Measurements from ENCODE around the gene CHAT.

The CHAT gene

DNA sequence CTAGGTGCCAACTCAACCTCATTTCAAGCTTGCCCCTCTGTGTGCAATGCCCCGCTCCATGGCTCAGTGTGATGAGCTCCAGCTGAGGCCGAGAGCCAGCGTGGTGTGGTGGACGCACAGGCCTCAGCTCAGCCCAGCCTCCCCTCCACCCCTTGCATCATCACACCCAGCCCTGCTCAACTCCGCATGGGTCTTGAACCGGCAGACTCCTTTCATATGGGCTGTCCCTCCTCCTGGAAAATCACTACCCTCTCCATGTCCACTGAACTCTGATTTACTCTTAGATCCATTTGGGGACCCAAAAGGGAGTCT is 20.3 kb upstream of the CHAT start:
- H3K9ac ChIP-seq (ENCODE audit: insufficient read length, low read depth) = no peak overlapping the region
- no peaks in the 10 kb centered on the region for H3K27me3 ChIP-seq (ENCODE audit: insufficient read depth, insufficient read length)
- H3K4me1 ChIP-seq (ENCODE audit: insufficient read depth, insufficient read length) = no peaks in the 10 kb centered on the region
- no peak for DNase-seq (ENCODE audit: low read depth, low spot score)
- TF ChIP-seq YY1 (IDR thresholded peaks at IDR 0.05; ENCODE audit: insufficient read depth, insufficient read length) (no peak), ZNF274 (IDR thresholded peaks at IDR 0.05; ENCODE audit: low read depth, low read length) (no peak), SUZ12 (IDR thresholded peaks at IDR 0.05; ENCODE audit: extremely low read depth, insufficient read depth, insufficient read length) (no peak)
- H3K4me3 ChIP-seq (ENCODE audit: insufficient read length, low read depth) = no peak overlapping the region
- H3K9me3 ChIP-seq (ENCODE audit: insufficient read depth, low read length) = peaks cover 10% of the 10 kb centered on the region; the same call in 1 of the 2 replicates
- H3K36me3 ChIP-seq (ENCODE audit: insufficient read depth, insufficient read length, low read length) = no peaks in the 10 kb centered on the region

- H3K27me3 ChIP-seq (ENCODE audit: insufficient read depth, insufficient read length) = no peaks in the 10 kb centered on the region
- no peaks in the 10 kb centered on the region for H3K4me1 ChIP-seq (ENCODE audit: insufficient read depth, insufficient read length)
- no peaks in the 10 kb centered on the region for H3K36me3 ChIP-seq (ENCODE audit: insufficient read depth, insufficient read length, low read length)
- H3K9ac ChIP-seq (ENCODE audit: insufficient read length, low read depth) = no peak overlapping the region
- TF ChIP-seq SUZ12 (IDR thresholded peaks at IDR 0.05; ENCODE audit: extremely low read depth, insufficient read depth, insufficient read length) (no peak), YY1 (IDR thresholded peaks at IDR 0.05; ENCODE audit: insufficient read depth, insufficient read length) (no peak), ZNF274 (IDR thresholded peaks at IDR 0.05; ENCODE audit: low read depth, low read length) (no peak)
- DNase-seq (ENCODE audit: low read depth, low spot score) = no peak
- no peak overlapping the region for H3K4me3 ChIP-seq (ENCODE audit: insufficient read length, low read depth)
- H3K9me3 ChIP-seq (ENCODE audit: insufficient read depth, low read length) = peaks cover 10% of the 10 kb centered on the region; the same call in 1 of the 2 replicates
Measured at GRCh38 chr10:49593998-49594397, 19.8 kb upstream of the CHAT start.

GRCh38 chr10:49594594-49594993 is 19.2 kb upstream of the CHAT start:
- H3K27me3 ChIP-seq (ENCODE audit: insufficient read depth, insufficient read length) = no peaks in the 10 kb centered on the region
- no peaks in the 10 kb centered on the region for H3K36me3 ChIP-seq (ENCODE audit: insufficient read depth, insufficient read length, low read length)
- DNase-seq (ENCODE audit: low read depth, low spot score) = peak; percentile 40
- H3K4me3 ChIP-seq (ENCODE audit: insufficient read length, low read depth) = no peak overlapping the region
- no peaks in the 10 kb centered on the region for H3K4me1 ChIP-seq (ENCODE audit: insufficient read depth, insufficient read length)
- peaks cover 4% of the 10 kb centered on the region; the same call in 1 of the 2 replicates for H3K9me3 ChIP-seq (ENCODE audit: insufficient read depth, low read length)
- no peak overlapping the region for H3K9ac ChIP-seq (ENCODE audit: insufficient read length, low read depth)
- TF ChIP-seq ZNF274 (IDR thresholded peaks at IDR 0.05; ENCODE audit: low read depth, low read length) = no peak
- no peak for TF ChIP-seq YY1 (IDR thresholded peaks at IDR 0.05; ENCODE audit: insufficient read depth, insufficient read length)
- TF ChIP-seq SUZ12 (IDR thresholded peaks at IDR 0.05; ENCODE audit: extremely low read depth, insufficient read depth, insufficient read length) = no peak

DNA sequence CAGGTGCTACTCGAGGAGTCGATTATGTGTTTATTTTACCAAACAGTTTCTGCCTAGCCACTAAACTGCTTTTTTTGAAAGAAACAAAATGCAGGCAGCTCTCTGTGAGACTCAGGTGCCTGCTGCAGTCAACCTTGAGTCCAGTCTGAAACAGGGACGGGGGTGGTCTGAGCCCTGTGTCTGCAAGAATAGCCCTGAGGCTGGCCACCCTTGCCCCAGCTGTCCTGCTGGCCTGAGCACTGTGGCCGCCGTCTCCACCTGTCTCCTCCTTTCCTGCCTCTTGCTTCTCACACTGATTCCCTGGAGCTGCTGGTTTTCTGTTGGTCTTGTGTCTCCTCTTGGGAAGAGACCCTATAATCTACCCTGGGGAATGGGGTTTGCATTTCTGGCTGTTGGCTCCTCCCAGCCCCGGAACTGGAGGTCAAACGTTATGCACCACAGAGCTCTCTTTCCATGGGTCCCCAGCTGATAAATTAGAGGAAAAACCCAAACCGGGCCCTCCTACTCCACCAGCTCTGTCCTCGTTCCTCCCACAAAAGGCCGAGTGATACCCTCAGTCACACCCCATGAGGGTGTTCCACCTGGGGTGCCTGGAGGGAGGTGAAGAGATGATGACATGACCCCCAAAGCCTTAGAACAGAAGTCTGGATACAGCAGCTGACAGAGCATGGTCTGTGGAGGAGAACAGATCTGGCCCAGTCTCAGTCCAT is 18.7 kb upstream of the CHAT start:
- Histone ChIP-seq H3K9me3 (ENCODE audit: insufficient read depth, low read length) (no peaks in the 10 kb centered on the region), H3K36me3 (ENCODE audit: insufficient read depth, insufficient read length, low read length) (no peaks in the 10 kb centered on the region), H3K9ac (ENCODE audit: insufficient read length, low read depth) (no peak overlapping the region), H3K4me3 (ENCODE audit: insufficient read length, low read depth) (no peak overlapping the region), H3K27me3 (ENCODE audit: insufficient read depth, insufficient read length) (no peaks in the 10 kb centered on the region), H3K4me1 (ENCODE audit: insufficient read depth, insufficient read length) (no peaks in the 10 kb centered on the region)
- DNase-seq (ENCODE audit: low read depth, low spot score) = no peak
- TF ChIP-seq SUZ12 (IDR thresholded peaks at IDR 0.05; ENCODE audit: extremely low read depth, insufficient read depth, insufficient read length) = no peak
- TF ChIP-seq YY1 (IDR thresholded peaks at IDR 0.05; ENCODE audit: insufficient read depth, insufficient read length) = no peak
- no peak for TF ChIP-seq ZNF274 (IDR thresholded peaks at IDR 0.05; ENCODE audit: low read depth, low read length)

DNA sequence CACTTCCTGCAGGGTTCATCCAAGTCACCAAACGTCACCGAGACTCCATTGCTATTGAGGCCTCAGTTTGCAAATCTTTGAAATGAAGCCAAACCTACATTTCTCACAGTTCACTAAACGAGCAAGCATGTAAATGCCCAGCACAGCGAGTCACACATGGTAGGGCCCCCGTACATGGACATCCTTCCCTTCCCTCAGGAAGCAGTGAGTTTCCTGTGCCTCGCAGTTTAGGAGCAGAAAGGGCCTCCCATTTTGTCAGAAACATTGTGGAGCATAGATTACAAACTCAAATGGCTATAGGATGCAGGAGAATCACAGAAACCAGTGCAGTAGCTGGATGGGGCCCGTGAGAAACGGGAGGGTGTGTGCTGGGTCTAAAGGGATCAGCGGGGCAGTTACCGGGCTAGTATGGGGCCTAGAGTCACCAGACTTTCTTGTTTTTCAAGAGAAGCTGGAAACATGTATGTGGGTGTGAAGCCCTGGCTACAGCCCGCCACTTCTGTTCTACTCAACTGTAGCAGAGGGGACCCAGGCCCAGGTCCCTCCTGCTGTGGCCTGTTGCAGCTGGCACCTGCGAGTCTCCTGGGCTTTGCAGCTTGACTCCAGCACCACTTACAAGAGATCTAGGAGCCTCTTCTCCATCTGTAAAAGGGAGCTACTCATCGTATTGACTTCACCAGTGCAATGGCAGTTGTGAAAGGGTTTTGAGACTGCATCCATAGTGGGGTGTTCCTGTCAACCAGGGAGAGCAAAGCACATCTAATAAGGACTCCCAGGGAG is 17.9 kb upstream of the CHAT start:
- DNase-seq (ENCODE audit: low read depth, low spot score) = no peak
- no peaks in the 10 kb centered on the region for H3K9me3 ChIP-seq (ENCODE audit: insufficient read depth, low read length)
- no peaks in the 10 kb centered on the region for H3K27me3 ChIP-seq (ENCODE audit: insufficient read depth, insufficient read length)
- no peak overlapping the region for H3K9ac ChIP-seq (ENCODE audit: insufficient read length, low read depth)
- no peak for TF ChIP-seq YY1 (IDR thresholded peaks at IDR 0.05; ENCODE audit: insufficient read depth, insufficient read length)
- TF ChIP-seq SUZ12 (IDR thresholded peaks at IDR 0.05; ENCODE audit: extremely low read depth, insufficient read depth, insufficient read length) = no peak
- no peak for TF ChIP-seq ZNF274 (IDR thresholded peaks at IDR 0.05; ENCODE audit: low read depth, low read length)
- peaks cover 2% of the 10 kb centered on the region for H3K4me1 ChIP-seq (ENCODE audit: insufficient read depth, insufficient read length)
- no peaks in the 10 kb centered on the region for H3K36me3 ChIP-seq (ENCODE audit: insufficient read depth, insufficient read length, low read length)
- no peak overlapping the region for H3K4me3 ChIP-seq (ENCODE audit: insufficient read length, low read depth)

- Histone ChIP-seq H3K27me3 (ENCODE audit: insufficient read depth, insufficient read length) (no peaks in the 10 kb centered on the region), H3K36me3 (ENCODE audit: insufficient read depth, insufficient read length, low read length) (no peaks in the 10 kb centered on the region), H3K9ac (ENCODE audit: insufficient read length, low read depth) (no peak overlapping the region), H3K4me1 (ENCODE audit: insufficient read depth, insufficient read length) (peaks cover 3% of the 10 kb centered on the region), H3K9me3 (ENCODE audit: insufficient read depth, low read length) (no peaks in the 10 kb centered on the region), H3K4me3 (ENCODE audit: insufficient read length, low read depth) (no peak overlapping the region)
- TF ChIP-seq YY1 (IDR thresholded peaks at IDR 0.05; ENCODE audit: insufficient read depth, insufficient read length) (no peak), ZNF274 (IDR thresholded peaks at IDR 0.05; ENCODE audit: low read depth, low read length) (no peak), SUZ12 (IDR thresholded peaks at IDR 0.05; ENCODE audit: extremely low read depth, insufficient read depth, insufficient read length) (no peak)
- no peak for DNase-seq (ENCODE audit: low read depth, low spot score)
Measured at GRCh38 chr10:49596493-49596809, 17.4 kb upstream of the CHAT start.

- no peaks in the 10 kb centered on the region for H3K9me3 ChIP-seq (ENCODE audit: insufficient read depth, low read length)
- no peak for DNase-seq (ENCODE audit: low read depth, low spot score)
- no peak overlapping the region for H3K4me3 ChIP-seq (ENCODE audit: insufficient read length, low read depth)
- H3K27me3 ChIP-seq (ENCODE audit: insufficient read depth, insufficient read length) = no peaks in the 10 kb centered on the region
- no peak overlapping the region for H3K9ac ChIP-seq (ENCODE audit: insufficient read length, low read depth)
- no peaks in the 10 kb centered on the region for H3K36me3 ChIP-seq (ENCODE audit: insufficient read depth, insufficient read length, low read length)
- no peak for TF ChIP-seq YY1 (IDR thresholded peaks at IDR 0.05; ENCODE audit: insufficient read depth, insufficient read length)
- TF ChIP-seq ZNF274 (IDR thresholded peaks at IDR 0.05; ENCODE audit: low read depth, low read length) = no peak
- no peak for TF ChIP-seq SUZ12 (IDR thresholded peaks at IDR 0.05; ENCODE audit: extremely low read depth, insufficient read depth, insufficient read length)
- H3K4me1 ChIP-seq (ENCODE audit: insufficient read depth, insufficient read length) = peaks cover 3% of the 10 kb centered on the region
Measured at GRCh38 chr10:49596836-49597235, 17.0 kb upstream of the CHAT start.
